Stimulated activated CD4-positive, alpha-beta T cell treated with anti-CD3 and anti-CD28 coated beads, Interleukin-12 subunit alpha, Interleukin-12 subunit beta, amount 100 ng/mL, for 24 hours (primary cell): ENCODE measurements around the gene SPATA20.
A peak's percentile ranks its signal among the peaks of the same experiment; 100 is the strongest.

Experiments
- DNase-seq, 2 experiments: peaks; one replicate each; pipeline ENCODE4 v3.0.0-alpha.2; 2020; ENCODE audit warnings: low read depth in 2 of 2

SPATA20 gene

DNA sequence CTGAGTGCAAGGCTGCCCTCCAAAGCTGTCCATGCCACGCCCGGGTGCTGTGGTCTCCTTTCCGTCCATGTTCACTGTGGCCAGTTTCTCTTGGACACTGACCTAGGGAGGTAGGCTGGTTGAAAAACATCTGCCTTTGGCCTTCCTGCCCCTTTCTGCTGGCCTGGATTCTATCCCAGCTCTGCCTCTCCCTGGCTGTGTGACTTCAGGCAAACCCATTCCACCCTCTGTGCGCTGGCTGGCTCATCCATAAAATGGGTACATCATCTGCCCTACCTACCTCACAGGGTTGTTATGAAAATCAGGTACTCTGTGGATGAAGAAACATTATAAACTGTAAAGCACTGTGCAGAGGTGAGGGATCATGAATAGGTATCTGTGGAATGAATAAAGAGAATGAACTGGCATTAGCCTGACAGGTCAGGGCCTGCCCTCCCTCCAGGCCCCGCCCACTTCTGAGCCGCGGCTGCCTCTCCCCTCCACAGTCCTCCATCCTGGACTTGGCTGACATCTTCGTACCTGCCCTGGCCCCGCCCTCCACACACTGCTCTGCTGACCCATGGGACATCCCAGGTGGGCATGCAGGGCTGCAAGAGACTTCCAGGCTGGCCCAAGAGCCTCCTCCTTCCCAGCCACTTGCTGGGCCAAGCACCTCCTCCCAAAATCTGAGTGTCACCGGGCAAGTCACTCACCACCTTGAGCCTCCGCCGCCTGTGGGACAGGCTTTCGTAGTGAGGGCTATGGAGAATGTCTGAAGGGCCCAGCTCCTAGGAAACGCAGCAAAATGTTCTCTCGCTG lies 7.0 kb upstream of the SPATA20 start:
- no peak for DNase-seq

GRCh38 chr17:50540560-50541401 lies 6.2 kb upstream of the SPATA20 start:
- no peak for DNase-seq

GRCh38 chr17:50541402-50541715 lies 5.6 kb upstream of the SPATA20 start:
- no peak for DNase-seq

DNA sequence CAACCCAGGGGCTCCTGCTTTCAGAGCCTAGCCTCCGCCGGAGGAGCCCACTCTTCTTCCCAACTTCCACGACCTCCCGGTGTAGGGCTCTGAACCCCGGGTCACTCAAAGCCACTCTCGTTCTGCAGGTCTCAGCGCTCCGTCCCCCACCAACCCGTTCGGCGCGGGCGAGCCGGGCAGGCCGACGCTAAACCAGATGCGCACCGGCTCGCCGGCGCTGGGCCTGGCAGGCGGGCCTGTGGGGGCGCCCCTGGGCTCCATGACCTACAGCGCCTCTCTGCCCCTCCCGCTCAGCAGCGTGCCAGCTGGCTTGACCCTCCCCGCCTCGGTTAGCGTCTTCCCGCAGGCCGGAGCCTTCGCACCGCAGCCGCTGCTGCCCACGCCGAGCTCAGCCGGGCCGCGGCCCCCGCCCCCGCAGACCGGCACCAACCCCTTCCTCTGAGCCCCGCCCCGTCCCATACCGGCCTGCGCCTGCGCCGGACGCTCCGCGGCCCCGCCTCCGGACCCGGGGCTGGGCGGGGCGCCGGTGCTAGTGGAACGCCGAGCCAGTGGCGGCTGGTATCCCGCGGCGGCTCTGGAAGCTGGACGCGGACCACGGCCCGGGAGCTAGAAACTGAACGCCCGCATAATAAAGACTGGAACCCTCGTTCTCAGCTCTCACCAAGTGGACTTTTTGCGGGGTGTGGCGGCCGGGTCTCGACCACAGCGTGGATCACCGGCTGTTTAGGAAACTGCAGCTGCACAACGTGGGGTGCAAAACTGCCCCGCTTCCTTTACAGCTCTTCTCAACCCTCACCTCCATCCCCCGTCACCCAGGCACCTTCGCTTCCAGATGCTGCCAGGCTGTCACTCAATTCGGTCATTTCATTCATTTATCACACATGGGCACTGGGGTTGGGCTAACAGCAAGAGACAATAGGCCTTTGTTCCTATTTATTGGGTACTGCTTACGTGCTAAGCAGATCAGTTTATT lies 5.0 kb upstream of the SPATA20 start:
- DNase-seq: peak; percentile 72 to 80

GRCh38 chr17:50542795-50543774 lies 3.9 kb upstream of the SPATA20 start:
- no peak for DNase-seq

DNA sequence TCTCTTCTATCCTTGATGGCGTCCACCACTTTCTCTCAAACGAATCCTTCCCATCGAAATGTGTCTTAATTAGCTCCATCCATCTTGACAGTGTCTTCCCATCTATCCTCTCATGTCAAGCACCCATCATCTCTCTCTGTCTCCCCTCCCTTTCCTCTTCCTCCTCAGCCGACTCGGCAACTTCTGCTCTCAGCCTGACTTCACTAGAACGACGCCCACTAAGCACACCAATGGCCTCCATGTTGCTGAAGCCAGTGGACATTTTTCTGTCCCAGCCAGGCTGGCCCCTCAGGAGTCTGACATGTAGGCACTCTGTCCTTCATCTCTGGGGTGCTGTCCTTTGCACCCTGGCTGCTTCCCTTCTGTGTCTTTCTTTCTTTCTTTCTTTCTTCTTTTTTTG lies 2.5 kb upstream of the SPATA20 start:
- no peak for DNase-seq

GRCh38 chr17:50545311-50545710 lies 1.7 kb upstream of the SPATA20 start:
- DNase-seq: no peak

DNA sequence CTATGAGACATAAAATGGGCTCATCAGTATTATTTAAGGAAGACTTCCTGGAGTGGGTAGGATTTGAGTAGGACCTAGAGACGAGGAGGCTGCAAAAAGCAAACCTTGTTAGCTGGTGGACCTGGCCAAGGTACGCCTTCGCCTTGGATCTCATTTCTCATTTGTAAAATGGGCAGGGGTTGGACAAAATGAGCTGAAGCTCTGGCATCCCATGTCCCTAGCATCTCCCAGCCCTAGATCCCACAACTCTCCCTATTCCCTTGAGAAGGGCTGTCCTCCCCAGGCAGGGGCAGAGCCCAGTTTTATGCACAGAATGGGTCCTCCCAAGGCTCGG lies 306 bp upstream of the SPATA20 start:
- no peak for DNase-seq

DNA sequence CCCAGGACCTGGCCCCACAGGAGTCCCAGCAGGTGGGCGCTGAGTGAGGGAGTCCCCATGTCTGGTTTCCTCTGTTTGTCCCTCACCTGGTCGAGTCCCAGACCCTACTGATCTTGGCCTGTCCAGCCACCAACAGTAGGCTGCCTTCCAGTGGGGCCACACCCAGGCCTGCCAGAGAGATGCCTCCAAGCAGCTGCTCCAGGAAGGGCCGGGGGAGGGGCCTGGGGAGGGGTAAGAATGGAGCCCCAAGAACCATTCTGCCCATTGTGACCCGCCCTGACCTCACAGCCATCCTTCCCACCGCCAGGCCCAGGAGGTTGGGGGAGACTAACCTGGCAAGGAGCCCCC lies 736 bp downstream of the SPATA20 start:
- DNase-seq: no peak

GRCh38 chr17:50548831-50549230 lies 1.9 kb downstream of the SPATA20 start:
- DNase-seq: no peak

- no peak for DNase-seq
Measured at GRCh38 chr17:50549256-50549941, 2.4 kb downstream of the SPATA20 start.

- DNase-seq: no peak
Measured at GRCh38 chr17:50549969-50550368, 3.0 kb downstream of the SPATA20 start.

GRCh38 chr17:50550661-50551432 lies 3.9 kb downstream of the SPATA20 start:
- no peak for DNase-seq

DNA sequence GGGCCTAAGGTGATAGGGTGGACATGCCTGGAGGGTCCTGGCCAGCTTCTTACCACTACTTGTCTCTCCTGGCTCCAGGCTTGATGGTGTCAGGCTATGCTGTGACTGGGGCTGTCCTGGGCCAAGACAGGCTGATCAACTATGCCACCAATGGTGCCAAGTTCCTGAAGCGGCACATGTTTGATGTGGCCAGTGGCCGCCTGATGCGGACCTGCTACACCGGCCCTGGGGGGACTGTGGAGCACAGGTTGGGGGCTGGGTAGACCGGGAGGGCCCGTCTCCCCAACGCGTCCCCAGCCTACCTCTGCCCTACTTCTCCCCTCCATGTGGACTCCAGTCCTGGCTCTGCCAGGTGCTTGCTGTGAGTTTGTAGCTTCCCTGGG lies 4.5 kb downstream of the SPATA20 start:
- no peak for DNase-seq

GRCh38 chr17:50551884-50552283 lies 4.9 kb downstream of the SPATA20 start:
- DNase-seq: no peak

DNA sequence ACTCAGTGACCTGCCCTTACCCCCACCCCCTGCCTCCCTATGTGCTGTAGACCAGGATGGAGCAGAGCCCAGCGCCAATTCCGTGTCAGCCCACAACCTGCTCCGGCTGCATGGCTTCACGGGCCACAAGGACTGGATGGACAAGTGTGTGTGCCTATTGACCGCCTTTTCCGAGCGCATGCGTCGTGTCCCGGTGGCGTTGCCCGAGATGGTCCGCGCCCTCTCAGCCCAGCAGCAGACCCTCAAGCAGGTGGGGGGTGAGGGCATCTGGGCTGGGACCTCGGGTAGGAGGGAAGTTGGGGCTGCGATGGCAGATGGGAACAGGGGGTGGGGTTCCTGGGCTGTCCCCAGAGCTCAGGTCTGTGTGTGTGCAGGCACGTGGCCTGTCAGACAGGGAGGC lies 7.2 kb downstream of the SPATA20 start:
- DNase-seq: no peak

GRCh38 chr17:50556803-50557202 lies 9.8 kb downstream of the SPATA20 start:
- no peak for DNase-seq

DNA sequence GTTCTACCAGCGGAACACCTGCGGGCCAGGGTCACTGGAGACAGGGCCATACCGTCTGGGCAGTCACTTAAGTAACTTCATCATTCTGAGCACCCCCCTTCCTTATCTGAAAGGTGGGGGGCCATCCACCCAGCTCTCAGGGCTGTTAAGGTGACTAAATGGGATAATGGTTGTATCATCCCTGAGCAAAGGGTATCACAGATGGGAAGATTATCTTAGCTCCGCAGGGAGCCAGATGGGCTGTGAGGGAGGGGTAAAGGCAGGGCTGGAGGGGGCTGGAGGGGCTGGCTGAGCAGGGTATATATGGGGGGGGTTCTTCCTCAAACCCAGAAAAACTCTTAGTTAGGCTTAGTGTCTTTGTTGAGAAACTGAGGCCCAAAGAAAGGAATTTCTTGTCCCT lies 10.7 kb downstream of the SPATA20 start:
- DNase-seq: no peak

DNA sequence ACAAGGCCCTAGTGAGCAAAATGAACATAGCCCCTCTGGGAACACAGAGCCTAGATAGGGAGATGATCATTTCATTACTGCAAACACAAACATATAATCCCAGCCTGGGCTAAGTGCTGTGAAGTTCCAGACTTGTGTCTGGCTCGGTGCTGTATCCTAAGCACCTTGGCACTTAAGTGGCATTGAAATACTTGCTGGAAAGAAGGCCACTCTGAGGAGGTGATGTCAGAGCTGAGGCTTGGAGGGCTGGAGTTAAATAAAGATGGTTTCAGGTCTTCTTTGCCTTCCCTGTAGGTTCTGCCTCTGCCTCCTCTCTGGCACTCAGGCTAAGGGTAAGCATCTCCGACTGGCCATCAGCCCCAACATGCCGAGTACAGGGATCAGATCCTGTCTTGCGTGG lies 11.1 kb downstream of the SPATA20 start:
- DNase-seq: no peak

- no peak for DNase-seq
Measured at GRCh38 chr17:50558581-50558940, 11.6 kb downstream of the SPATA20 start.
